Measurements from ENCODE around the gene SEPTIN12. TPM values are rescaled to one million over a fixed set of nuclear protein-coding genes. Genes with fewer than 3 reads are reported as not detected.

SEPTIN12 gene
- total RNA-seq, 2 experiments from 2014 or later = not detected

GRCh38 chr16:4811773-4812172 lies 23.6 kb upstream of the SEPTIN12 start:
- no peak overlapping the region for H3K4me3 Mint-ChIP-seq
- no peaks in the 10 kb centered on the region for H3K9me3 Mint-ChIP-seq
- no peak for DNase-seq
- peak overlapping the region; percentile 4 for H3K27ac Mint-ChIP-seq
- H3K36me3 Mint-ChIP-seq = peaks cover 23% of the 10 kb centered on the region
- H3K27me3 Mint-ChIP-seq = no peaks in the 10 kb centered on the region
- H3K4me1 Mint-ChIP-seq = no peaks in the 10 kb centered on the region

DNA sequence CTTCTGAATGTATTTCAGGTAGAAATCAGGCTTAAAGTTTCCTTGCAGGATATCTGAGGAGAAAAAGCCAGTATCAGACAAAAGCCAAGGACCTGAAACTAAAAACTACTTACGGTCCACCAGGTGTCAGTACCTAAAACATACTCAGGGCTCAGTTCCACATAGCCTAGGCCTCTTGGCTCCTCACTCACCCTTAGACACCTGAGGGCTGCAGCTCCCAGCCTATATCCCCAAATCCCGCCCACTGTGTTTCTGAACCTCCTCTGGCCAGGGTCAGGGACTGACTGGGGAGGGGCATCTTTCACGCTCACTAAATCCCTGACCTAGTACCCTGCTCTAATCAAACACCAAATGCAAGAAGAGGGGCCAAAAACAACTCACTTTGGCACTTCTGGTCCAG lies 23.1 kb upstream of the SEPTIN12 start:
- DNase-seq = no peak
- Mint-ChIP-seq H3K36me3 (peaks cover 24% of the 10 kb centered on the region), H3K27ac (no peak overlapping the region), H3K9me3 (no peaks in the 10 kb centered on the region), H3K27me3 (no peaks in the 10 kb centered on the region), H3K4me3 (no peak overlapping the region), H3K4me1 (no peaks in the 10 kb centered on the region)

DNA sequence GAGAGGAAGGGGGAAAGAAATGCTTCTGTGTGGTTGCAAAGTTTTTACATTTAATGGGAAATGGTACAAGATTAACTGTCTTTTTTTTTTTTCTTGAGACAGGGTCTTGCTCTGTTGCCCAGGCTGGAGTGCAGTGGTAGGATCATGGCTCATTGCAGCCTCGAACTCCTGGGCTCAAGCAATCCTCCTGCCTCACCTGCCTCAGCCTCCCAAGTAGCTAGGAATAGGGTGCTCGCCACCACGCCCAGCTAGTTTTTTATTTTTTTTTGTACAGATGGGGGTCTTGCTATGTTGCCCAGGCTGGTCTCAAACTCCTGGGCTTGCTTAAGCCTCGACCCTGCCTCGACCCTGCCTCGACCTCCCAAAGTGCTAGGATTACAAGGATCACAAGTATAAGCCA lies 18.1 kb upstream of the SEPTIN12 start:
- Mint-ChIP-seq H3K9me3 (no peaks in the 10 kb centered on the region), H3K27ac (no peak overlapping the region), H3K36me3 (peaks cover 16% of the 10 kb centered on the region), H3K27me3 (no peaks in the 10 kb centered on the region), H3K4me3 (no peak overlapping the region), H3K4me1 (peaks cover 10% of the 10 kb centered on the region)
- no peak for DNase-seq

GRCh38 chr16:4805231-4805630 lies 17.1 kb upstream of the SEPTIN12 start:
- Mint-ChIP-seq H3K27ac (no peak overlapping the region), H3K4me1 (peaks cover 13% of the 10 kb centered on the region), H3K36me3 (peaks cover 14% of the 10 kb centered on the region), H3K27me3 (no peaks in the 10 kb centered on the region), H3K9me3 (no peaks in the 10 kb centered on the region), H3K4me3 (no peak overlapping the region)
- no peak for DNase-seq

DNA sequence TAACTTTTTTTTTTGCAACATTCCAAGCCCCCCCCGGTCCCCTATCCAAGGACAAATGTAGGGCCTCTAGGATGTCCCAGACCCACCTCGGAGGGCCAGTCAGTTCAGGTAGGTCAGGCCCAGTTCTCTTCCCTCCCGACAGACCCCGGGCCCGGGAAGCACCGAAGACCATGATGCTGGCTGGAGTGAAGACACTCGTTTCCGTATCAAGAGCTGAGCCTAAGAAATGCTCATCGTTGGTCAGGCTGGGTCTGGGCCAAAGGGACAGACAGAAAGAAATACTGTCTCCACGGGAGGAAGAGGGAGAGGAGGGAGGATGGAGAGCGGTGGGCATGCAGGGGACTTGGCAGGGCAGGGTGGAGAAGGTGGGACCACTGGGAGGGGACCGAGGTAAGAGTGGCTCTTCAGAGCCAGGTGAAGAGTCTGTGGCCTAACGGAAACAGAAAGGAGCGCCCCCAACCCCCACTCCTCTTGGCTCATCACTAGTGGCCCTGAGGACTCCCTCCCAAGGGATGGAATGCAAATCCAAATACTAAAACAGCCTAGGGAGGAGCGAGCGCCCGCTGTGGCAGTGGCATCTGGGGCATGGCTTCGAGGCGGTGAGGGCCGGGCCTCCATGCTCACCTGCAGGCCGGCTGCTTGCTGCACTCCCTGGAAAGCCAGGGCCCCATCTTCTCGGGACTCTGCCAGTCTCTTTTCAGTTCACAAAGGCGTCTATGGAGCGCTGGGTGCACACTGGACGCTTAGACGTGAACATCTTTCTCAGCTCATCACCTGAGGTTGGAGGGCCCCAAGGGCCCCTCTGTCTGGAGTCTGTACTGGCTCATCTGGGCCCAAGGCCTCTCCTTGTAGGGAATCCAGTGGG lies 16.0 kb upstream of the SEPTIN12 start:
- H3K27me3 Mint-ChIP-seq = no peaks in the 10 kb centered on the region
- peaks cover 13% of the 10 kb centered on the region for H3K4me1 Mint-ChIP-seq
- DNase-seq = no peak
- H3K27ac Mint-ChIP-seq = peak overlapping the region; percentile 11
- H3K9me3 Mint-ChIP-seq = no peaks in the 10 kb centered on the region
- no peak overlapping the region for H3K4me3 Mint-ChIP-seq
- peaks cover 14% of the 10 kb centered on the region for H3K36me3 Mint-ChIP-seq

DNA sequence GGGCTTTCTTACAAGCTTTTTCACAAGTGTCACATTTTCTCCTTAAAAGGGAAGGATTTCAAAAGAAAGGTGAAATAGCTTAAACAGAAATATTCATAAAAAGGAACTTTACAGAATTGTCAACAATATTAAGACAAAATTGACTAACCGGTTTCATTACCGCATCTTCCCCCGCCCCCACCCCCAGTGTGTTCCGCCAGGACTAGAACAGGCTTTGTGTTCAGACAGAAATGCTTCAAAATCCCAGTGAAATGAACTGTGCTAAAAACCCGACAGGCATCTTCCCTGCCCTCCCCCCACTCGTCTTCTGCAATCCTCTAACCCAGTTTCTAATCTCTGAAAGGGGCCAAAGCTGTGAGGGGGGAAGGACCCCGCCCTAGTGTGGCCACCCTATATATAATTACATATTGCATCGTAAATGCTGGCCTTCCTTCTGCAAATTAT lies 15.3 kb upstream of the SEPTIN12 start:
- H3K9me3 Mint-ChIP-seq = no peaks in the 10 kb centered on the region
- H3K36me3 Mint-ChIP-seq = peaks cover 10% of the 10 kb centered on the region
- peak overlapping the region; percentile 77 for H3K4me3 Mint-ChIP-seq
- DNase-seq = no peak
- H3K27ac Mint-ChIP-seq = no peak overlapping the region
- H3K27me3 Mint-ChIP-seq = no peaks in the 10 kb centered on the region
- H3K4me1 Mint-ChIP-seq = peaks cover 13% of the 10 kb centered on the region

GRCh38 chr16:4802659-4803287 lies 14.6 kb upstream of the SEPTIN12 start:
- H3K4me3 Mint-ChIP-seq = peak overlapping the region; percentile 77
- peak; percentile 92 for DNase-seq
- peaks cover 10% of the 10 kb centered on the region for H3K36me3 Mint-ChIP-seq
- peaks cover 13% of the 10 kb centered on the region for H3K4me1 Mint-ChIP-seq
- H3K9me3 Mint-ChIP-seq = no peaks in the 10 kb centered on the region
- peak overlapping the region; percentile 34 for H3K27ac Mint-ChIP-seq
- no peaks in the 10 kb centered on the region for H3K27me3 Mint-ChIP-seq

DNA sequence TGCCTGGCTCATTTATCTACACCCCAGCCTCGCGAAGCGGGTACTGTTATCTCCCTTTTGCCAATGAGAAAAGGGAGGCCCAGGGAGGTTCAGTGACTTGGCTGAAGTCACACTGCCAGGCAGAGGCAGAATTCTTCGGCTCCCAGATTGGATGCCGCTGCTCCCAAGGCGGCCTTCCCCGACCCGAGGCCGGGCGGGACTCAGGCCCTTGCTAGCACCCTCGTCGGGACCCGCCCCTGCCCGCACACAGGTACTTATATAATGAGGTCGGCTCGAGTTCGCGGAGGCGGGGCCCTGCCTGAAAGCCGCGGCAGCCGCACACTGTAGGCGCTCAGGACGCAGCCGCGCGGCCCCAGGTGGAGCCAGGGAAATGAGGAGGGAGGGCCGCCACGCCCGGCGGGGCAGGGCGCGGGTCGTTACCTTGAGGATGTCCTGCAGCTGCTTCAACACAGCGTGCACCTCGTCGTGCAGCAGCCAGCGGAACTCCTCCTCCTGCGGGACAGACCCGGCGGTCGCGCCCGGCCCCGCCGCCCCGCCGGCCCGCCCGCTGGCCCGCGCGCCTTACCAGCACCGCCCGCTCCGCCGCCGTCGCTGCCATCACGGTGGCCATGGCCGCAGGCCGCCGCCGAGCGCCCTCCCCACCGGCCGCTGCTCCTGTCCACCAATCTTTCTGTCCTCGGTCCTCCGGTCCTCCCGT lies 14.0 kb upstream of the SEPTIN12 start, which contains the start of gene ROGDI:
Gene ROGDI (minus strand): TSS at position 672 of the 697 bp plus-strand sequence. CDS start 62 bp downstream, at position 610.
- no peaks in the 10 kb centered on the region for H3K27me3 Mint-ChIP-seq
- H3K4me3 Mint-ChIP-seq = peak within 1 kb of the TSS; percentile 78
- H3K4me1 Mint-ChIP-seq = peaks cover 13% of the 10 kb centered on the region
- H3K9me3 Mint-ChIP-seq = no peaks in the 10 kb centered on the region
- H3K36me3 Mint-ChIP-seq = peaks cover 7% of the 10 kb centered on the region
- peak; percentile 77 for DNase-seq
- H3K27ac Mint-ChIP-seq = peak within 1 kb of the TSS; percentile 34

DNA sequence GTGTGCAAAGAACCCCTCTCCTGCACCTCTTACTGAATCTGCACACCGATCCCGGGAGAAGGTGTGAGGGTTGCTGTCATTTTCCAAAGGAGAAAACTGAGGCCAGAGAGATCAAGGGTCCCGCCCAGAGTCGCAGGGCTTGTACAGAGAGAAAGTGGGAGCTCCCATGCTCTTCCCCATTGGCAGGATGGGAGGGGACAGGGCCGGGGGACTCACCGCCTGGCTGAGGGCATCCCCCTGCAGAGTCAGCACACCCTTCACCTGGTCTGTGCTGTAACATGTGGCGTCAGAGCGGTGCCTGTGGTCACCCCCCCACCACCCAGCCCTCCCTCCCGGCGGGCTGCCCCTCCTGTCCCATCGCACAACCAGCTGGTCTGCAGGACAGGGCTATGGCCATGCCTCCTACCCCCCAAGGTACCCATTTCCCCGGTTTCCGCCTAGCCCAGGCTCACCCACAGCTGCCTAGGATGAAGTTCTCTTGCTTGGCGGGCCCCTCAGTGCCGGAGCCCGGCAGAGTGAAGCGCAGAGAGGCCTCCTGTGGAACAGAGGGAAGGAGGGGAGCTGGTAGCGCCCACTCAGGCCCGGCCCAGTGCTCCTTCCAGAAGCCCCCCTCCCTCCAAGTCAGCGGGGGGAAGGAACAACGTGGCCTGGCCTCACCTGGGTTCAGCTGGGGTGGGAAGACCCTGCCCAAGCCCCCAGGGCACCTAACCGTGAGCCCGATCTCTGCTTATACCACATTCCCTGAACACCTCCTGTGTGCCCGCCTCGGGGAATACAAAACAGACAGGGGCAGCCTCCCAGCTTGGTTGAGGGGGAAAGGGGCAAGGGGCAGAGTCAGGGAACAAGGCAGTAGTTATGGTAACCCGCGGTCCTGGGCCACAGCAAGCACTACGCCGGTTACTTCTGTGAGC lies 13.2 kb upstream of the SEPTIN12 start:
- Mint-ChIP-seq H3K4me1 (peaks cover 13% of the 10 kb centered on the region), H3K4me3 (peak overlapping the region; percentile 78), H3K27ac (no peak overlapping the region), H3K9me3 (no peaks in the 10 kb centered on the region), H3K27me3 (no peaks in the 10 kb centered on the region), H3K36me3 (peaks cover 4% of the 10 kb centered on the region)
- DNase-seq = no peak

- DNase-seq = no peak
- H3K4me3 Mint-ChIP-seq = peak overlapping the region; percentile 51
- no peak overlapping the region for H3K27ac Mint-ChIP-seq
These were observed 12.3 kb upstream of the SEPTIN12 start for GRCh38 chr16:4800290-4801041.

GRCh38 chr16:4799171-4799855 lies 11.2 kb upstream of the SEPTIN12 start:
- no peak overlapping the region for H3K4me3 Mint-ChIP-seq
- no peaks in the 10 kb centered on the region for H3K9me3 Mint-ChIP-seq
- H3K4me1 Mint-ChIP-seq = peaks cover 13% of the 10 kb centered on the region
- no peaks in the 10 kb centered on the region for H3K27me3 Mint-ChIP-seq
- H3K36me3 Mint-ChIP-seq = peaks cover 4% of the 10 kb centered on the region
- DNase-seq = no peak
- no peak overlapping the region for H3K27ac Mint-ChIP-seq

More at GRCh38 chr16:4800290-4801041, 12.3 kb upstream of the SEPTIN12 start:
- Mint-ChIP-seq H3K36me3 (peaks cover 4% of the 10 kb centered on the region), H3K27me3 (no peaks in the 10 kb centered on the region), H3K9me3 (no peaks in the 10 kb centered on the region), H3K4me1 (peaks cover 13% of the 10 kb centered on the region)

GRCh38 chr16:4798456-4798855 lies 10.3 kb upstream of the SEPTIN12 start:
- H3K36me3 Mint-ChIP-seq = no peaks in the 10 kb centered on the region
- DNase-seq = no peak
- no peaks in the 10 kb centered on the region for H3K27me3 Mint-ChIP-seq
- H3K4me1 Mint-ChIP-seq = peaks cover 12% of the 10 kb centered on the region
- H3K27ac Mint-ChIP-seq = no peak overlapping the region
- no peaks in the 10 kb centered on the region for H3K9me3 Mint-ChIP-seq
- no peak overlapping the region for H3K4me3 Mint-ChIP-seq

DNA sequence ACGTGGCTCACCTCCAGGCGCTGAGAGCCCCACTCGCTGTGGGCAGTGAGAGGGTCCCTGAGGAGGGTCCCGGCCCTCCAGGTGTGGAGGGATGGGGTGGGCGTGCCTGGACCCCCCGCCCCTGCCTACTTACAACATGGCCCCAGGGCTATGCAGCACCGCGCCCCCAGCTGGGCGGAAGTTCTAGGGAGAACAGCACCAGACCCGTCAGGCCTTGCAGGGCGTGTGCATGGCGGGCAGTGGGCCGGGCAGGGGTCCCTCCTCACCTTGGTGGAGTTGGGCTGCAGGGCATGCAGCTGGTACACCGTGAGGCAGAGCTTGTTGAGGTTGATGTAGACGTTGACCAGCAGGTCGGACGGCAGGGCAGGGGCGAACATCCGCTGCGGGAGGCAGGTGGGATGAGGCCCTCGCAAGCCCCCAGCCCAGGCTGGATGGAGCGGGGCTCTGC lies 9.7 kb upstream of the SEPTIN12 start:
- H3K27ac Mint-ChIP-seq = no peak overlapping the region
- peaks cover 6% of the 10 kb centered on the region for H3K4me1 Mint-ChIP-seq
- no peak for DNase-seq
- H3K27me3 Mint-ChIP-seq = no peaks in the 10 kb centered on the region
- H3K4me3 Mint-ChIP-seq = no peak overlapping the region
- no peaks in the 10 kb centered on the region for H3K9me3 Mint-ChIP-seq
- H3K36me3 Mint-ChIP-seq = no peaks in the 10 kb centered on the region

Measured in activated naive CD8-positive, alpha-beta T cell treated with anti-CD3 and anti-CD28 coated beads for 36 hours (primary cell).